GM18951 (cell line): ENCODE data around the gene CMBL.
"Not testable (repeated sequence)": the region's sequence is repeated elsewhere in the genome, so short reads cannot be mapped to it uniquely, and the experiment has no call there.

Experiments
- POLR2A ChIP-seq: IDR thresholded peaks from 4 replicates; pipeline ENCODE4 v1.6.1; 2011; ENCODE audit warnings: mild to moderate bottlenecking; ENCODE audit not compliant: insufficient read length, insufficient read depth; ENCODE audit errors: extremely low read depth
- in situ Hi-C: fragments of 300-500 bp; cut with MboI; formaldehyde crosslinking; loops from one replicate; pipeline ENCODE4 v1.12.0; 2022; ENCODE audit warnings: low sequenced_read_pairs, mixed read lengths, inconsistent platforms; ENCODE audit not compliant: unreplicated experiment

CMBL gene

DNA sequence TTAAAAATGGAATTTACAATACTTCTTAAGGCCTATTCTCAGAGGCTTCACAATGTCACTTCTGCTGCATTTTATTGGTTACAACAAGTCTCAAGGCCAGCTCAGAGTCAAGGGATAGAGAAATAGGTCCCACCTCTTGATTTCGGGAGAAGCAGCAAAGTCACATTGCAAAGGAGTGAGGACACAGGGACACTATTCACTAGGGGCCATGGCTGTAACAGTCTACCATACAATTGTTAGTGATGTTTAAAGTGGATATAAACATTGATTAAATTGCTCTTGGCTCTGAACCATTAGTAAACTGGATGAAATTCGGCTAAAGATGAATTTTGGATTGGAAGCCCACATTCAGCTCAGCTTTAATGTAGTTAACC lies 21.7 kb upstream of the CMBL start:
- TF ChIP-seq POLR2A = no peak
- in situ Hi-C loops = no loop called here

DNA sequence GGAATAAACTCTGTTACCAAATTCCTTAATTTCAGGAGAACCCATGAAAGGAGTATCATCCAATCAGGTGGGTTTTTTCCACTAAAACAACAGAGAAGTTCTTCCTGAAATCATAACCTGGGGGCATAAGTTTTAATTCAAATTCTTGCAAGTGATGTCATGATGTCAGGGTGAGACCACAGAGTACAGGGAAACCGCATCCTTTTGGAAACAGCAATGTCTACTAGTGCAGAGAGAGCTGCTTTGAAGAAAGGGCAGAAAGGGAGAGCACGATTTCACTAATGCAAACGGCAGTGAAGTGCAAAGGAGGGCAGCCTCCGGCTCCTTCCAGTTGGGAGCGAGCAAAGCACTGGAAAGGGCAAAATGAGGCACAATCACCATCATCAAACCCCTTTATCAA lies 20.6 kb upstream of the CMBL start:
- no peak for TF ChIP-seq POLR2A

DNA sequence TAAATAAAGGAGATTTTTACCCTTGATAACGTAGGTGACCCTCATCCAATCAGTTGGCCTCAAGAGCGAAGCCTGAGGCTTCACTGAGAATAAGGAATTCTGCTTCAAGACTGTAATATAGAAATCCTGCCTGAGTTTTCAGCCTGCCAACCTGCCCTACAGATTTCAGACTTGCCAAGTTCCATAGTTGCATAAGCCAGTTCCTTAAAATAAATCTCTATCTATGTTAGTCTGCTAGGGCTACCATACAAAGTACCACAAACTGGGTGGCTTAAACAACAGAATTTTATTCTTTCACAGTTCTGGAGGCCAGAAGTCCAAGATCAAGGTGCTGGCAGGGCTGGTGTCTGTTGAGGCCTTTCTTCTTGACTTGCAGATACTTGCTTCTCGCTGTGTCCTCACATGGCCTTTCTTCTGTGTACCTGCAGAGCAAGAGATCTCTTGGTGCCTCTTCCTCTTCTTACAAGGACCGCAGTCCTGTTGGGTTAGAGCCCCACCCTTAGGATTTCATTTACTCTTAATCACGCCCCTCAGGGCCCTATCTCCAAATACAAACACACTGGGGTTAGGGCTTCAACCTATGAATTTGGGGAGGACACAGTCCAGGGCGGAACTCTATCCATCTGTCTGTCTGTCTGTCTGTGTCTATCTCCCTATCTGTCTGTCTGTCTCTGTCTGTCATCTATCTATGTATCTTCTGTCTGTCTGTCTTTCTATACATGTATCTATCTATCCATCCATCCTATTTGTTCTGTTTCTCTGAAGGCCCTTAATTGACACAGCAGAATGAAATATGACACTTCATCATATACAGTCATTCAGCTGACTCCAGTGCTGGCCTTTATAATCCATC lies 17.0 kb upstream of the CMBL start:
- in situ Hi-C loops = no loop called here
- no peak for TF ChIP-seq POLR2A

More for the DNA sequence above, 20.6 kb upstream of the CMBL start:
- in situ Hi-C loops = no loop called here

DNA sequence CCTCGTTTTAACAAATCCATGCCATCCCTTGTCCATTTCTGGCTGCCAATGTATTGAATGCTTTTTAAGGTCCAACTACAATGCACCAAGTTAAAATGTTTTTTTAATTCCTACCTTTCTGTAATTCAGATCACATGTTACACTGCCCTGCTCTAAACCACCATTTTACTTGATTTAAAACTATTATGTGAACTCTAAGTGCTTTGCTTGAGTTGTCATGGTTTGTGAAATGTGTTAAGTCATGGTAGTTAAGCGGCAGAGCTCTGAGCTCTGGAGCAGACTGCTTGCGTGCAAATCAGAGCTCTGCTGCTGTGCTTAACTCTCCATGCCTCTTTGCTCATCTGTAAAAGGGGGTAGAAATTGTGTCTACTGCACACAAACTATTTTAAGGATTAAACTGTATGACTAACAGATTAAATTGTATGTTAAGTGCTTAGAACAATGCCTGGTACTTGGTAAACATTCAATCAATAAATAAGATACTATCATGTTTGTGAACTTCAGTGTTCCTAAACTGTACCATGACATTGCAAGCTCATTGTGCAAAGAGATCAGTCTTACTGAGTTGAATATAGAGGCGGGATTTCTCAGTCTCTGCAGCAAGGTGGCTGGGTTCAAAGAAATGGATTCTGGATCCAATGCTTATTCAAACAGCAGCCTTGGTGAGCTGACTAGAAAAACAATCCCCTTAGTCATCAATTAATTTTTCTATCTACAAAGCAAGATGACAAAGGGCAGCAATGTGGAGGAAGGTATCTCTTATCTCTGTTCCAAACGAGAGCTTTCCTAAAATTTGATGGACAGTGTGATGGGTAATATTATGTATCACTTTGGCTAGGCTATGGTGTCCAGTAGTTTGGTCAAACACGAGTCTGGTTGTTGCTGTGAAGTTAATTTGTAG lies 16.1 kb upstream of the CMBL start:
- no peak for TF ChIP-seq POLR2A
- in situ Hi-C loops = no loop called here

DNA sequence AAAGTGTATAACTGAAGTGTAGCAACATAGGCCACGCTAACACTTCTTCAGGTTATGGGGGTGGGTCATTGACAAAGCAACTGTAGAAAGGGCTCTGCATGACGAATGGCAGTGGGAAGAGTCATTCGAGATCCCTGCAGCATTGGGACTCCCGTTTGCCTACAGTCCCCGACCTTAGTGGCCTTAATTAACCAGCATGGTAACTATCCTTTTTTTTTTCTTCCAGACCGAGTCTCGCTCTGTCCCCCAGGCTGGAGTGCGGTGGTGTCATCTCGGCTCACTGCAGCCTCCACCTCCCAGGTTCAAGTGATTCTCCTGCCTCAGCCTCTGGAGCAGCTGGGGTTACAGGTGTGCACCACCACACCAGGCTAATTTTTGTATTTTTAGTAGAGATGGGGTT lies 14.2 kb upstream of the CMBL start:
- no peak for TF ChIP-seq POLR2A
- in situ Hi-C loops = no loop called here

DNA sequence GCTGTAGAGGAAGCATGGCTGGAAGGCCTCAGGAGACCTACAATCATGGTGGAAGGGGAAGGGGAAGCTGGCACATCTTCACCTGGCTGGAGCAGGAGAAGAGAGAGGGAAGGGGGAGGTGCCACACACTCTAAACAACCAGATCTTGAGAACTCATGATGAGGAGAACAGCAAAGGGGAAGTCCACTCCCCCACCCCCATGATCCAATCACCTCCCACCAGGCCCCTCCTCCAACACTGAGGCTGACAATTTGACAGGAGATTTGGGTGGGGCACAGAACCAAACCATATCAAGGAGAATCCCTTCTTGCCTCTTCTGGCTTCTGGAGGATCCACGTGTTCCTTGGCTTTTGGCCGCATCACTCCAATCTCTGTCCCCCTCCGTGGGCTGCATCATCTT lies 13.1 kb upstream of the CMBL start:
- TF ChIP-seq POLR2A = no peak
- in situ Hi-C loops = no loop called here

DNA sequence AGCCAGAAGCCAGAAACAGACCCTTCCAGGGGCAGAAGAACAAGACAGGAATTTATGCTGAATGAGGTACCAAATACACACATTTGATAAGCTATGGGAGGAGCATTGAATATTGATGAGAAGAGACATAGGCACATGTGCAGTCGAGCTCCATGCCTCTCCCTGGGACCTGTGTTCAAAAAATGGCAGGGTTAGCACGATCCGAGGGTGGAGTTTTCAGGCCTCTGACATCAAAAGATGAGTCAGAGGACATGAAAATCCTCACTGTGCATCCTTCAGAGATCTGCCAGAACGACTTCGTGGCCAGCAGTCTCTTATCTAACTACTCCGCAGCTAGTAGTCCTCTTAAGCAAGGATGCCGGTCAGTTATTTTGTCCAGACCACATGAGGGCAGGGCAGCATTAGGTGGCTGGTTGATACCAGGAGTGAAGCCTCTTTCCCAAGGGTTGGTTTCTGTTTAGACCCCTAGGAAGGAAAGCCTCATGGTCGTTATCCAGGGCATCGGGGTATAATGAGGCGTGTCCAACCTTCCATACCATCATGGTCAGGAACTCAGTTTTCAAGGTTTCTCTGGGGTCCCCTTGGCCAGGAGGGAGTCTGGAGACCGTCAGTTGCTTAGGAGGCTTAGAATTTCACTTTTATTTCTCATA lies 11.6 kb upstream of the CMBL start:
- in situ Hi-C loops = no loop called here
- no peak for TF ChIP-seq POLR2A

DNA sequence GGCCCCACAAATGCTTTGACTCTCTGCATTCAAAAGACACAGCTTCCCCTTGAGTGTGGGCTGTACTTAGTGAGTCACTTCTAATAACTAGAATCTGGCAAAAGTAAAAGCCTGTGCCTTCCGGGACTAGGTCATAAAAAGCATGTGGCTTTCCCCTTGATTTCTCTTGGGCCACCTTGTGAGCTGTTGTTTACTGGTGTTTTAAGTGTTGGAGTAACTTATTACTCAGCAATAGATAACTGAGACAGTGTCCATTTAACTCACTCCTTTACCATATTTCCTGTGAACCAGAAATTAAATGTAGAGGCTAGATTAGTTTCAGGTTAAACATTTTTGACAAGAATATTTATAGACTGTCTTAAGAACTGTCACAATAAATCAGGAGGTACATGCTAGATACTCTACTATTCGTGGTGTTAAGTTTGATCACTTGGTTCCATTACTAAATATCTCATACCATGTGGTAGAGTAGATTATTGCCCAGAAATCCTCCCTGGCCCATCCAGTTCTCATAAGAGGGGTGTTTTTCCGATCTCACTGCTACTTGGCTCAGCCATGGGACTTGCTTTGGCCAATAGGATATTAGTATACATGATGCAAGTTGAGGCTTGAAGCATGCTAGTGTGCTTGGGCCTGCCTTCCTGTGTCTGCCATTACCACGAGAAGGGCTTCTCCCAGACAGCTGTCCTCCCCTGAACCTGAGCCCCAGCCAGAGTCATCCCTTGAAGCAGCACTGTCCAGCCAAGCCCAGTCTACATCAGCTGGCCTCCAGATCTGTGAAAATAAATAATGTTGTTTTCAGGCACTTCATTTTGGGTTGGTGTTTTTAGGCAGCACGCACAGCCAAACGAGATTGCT lies 10.4 kb upstream of the CMBL start:
- in situ Hi-C loops = no loop called here
- no peak for TF ChIP-seq POLR2A

DNA sequence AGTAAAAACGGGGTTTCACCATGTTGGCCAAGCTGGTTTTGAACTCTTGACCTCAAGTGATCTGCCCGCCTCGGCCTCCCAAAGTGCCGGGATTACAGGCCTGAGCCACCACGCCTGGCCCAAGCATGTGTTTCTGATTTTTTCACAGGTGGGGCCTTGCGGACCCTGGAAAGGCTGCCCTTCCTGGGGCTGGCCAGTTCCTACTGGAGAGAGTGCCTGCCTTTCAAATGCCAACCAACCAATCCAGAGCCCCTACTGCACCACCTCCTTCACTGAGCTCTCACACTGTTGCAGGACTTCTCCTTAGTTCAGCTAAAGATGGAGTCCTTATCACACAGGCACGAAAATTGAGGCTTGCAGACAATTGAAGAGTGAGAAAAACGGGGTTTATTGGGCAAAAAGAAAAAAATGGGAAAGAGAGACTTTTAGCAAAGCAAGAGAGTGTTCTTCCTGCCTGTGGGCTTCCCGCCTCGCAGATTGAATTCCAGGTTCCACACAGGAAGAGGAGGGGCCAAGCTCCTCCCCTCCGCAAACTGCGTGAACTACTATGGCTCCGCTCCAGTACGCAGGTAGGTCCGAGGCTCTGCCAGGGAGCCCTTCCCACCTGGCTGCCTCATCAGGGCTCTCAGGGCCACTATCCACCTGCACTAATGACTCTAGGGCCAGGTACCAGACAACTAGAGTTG lies 8.3 kb upstream of the CMBL start:
- TF ChIP-seq POLR2A = no peak
- in situ Hi-C loops = no loop called here

DNA sequence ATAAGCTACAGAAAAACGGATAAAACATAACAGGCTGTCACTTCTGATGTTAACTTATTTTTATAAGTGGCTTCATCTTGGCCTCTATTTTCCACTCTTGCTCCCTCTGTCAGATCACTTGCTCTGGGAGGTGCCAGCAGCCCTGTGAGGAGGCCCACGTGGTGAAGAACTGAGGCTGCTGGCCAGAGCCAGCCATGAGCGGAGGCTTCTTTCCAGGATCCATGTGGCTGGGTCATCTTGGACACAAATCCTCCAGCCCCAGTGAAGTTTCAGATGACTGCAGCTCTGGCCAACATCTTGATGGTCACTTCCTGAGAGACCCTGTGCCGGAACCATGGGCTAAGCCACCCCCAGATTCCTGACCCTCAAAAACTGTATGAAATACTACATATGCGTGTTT lies 7.5 kb upstream of the CMBL start:
- in situ Hi-C loops = no loop called here
- no peak for TF ChIP-seq POLR2A

DNA sequence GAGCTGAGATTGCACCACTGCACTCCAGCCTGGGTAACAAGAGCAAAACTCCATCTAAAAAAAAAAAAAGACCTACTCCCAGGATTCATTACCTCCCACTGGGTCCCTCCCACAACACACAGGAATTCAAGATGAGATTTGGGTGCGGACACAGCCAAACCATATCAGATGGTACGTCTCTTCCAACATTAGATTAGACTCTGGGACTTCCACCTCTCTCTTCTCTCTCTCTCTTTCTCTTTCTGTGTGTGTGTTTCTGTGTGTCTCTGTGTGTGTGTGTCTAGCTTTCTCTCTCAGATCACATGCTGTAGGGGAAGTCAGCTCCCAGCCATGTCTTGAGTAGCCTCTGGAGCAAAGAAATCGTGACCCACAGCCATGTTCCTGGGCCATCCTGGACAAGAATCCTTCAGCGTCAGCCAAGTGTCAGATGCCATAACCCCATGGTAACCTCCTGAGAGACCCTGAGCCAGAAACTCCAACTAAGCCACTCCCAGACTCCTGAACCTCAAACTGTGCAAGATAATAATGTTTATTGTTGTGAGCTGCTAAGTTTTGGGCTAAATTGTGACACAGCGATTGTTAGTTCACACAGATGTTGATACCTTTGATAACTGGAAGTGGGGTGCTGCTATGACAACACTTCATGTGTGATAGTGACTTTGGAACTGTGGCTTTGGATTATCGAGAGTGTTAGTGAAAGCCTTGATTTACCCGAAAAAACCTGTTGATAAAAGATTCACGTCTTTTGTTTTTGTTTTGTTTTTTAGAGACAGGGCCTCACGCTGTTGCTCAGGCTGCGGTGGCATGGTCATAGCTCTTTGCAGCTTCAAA lies 4.1 kb upstream of the CMBL start:
- no peak for TF ChIP-seq POLR2A
- in situ Hi-C loops = no loop called here

DNA sequence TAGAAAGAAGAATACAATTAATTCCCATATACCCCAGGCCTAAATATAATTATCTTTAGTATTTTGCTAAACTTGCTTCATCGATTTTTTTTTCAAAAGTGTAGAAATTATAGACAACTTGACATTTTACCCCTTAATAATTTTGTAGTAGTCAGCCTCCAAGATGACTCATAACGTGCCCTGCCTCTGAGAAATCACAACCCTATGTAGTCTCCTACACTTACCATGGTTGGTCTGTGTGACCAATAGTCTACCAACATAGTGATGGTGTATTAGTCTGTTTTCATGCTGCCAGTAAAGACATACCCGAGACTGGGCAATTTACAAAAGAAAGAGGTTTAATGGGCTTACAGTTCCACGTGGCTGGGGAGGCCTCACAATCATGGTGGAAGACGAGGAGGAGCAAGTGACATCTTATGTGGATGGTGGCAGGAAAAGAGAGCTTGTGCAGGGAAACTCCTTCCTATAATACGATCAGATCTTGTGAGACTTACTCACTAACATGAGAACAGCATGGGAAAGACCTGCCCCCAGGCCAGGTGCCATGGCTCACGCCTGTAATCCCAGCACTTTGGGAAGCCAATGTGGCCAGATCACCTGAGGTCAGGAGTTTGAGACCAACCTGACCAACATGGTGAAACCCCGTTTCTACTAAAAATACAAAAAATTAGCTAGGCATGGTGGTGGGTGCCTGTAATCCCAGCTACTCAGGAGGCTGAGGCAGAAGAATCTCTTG lies 3.3 kb upstream of the CMBL start:
- in situ Hi-C loops = not testable (repeated sequence)
